Ascending aorta (tissue), 2 donors: ENCODE measurements around the gene CCDC12. TPM values are rescaled to one million over a fixed set of nuclear protein-coding genes. Genes with fewer than 3 reads are reported as not detected.

ENCODE experiments used
- DNase-seq, 2 donors: peaks; one replicate each; pipeline ENCODE4 v3.0.0-alpha.2; 2019; ENCODE audit warnings: low spot score in 2 of 2
- H3K27ac ChIP-seq, 2 donors: fragments of 200-600 bp; sonication (generic); one replicate each; pipeline ENCODE4 v1.5.1; 2016 to 2017; ENCODE audit warnings: mild to moderate bottlenecking in 1 of 2
- H3K27me3 ChIP-seq: fragments of 200-600 bp; sonication (generic); one replicate; pipeline ENCODE4 v1.5.1; 2017
- H3K36me3 ChIP-seq, 2 donors: fragments of 200-600 bp; sonication (generic); one replicate each; pipeline ENCODE4 v1.5.1; 2016
- H3K4me1 ChIP-seq, 2 donors: fragments of 200-600 bp; sonication (generic); one replicate each; pipeline ENCODE4 v1.5.1; 2016 to 2017; ENCODE audit warnings: mild to moderate bottlenecking in 1 of 2
- H3K4me3 ChIP-seq, 2 donors: fragments of 200-600 bp; sonication (generic); one replicate each; pipeline ENCODE4 v1.5.1; 2016 to 2017; ENCODE audit warnings: mild to moderate bottlenecking in 1 of 2
- H3K9me3 ChIP-seq, 2 donors: fragments of 200-600 bp; sonication (generic); one replicate each; pipeline ENCODE4 v1.5.1; 2016
- intact Hi-C: fragments of 100-400 bp; cut with DNase I; formaldehyde crosslinking; loops from one replicate; pipeline ENCODE4 v1.15.1; 2023
- total RNA-seq: library from RNA; depleted of rRNA; stranded (reverse); fragments of >200 nt; gene quantifications from one replicate; pipeline ENCODE4 v1.1.0, GENCODE V29; 2016
- TF ChIP-seq, protein P1 (sequence below), 3 experiments: fragments of 200-600 bp in 2 of 3; fragments of 450-650 bp in 1 of 3; sonication (generic) in 2 of 3; IDR thresholded peaks; one replicate each; pipeline ENCODE4 v1.5.1; 2016 to 2019; ENCODE audit warnings: antibody characterized with exemption in 3 of 3, mild to moderate bottlenecking in 1 of 3, moderate library complexity in 1 of 3

The CCDC12 gene
- total RNA-seq, 1 donor from 2014 or later: 34.3 TPM

DNA sequence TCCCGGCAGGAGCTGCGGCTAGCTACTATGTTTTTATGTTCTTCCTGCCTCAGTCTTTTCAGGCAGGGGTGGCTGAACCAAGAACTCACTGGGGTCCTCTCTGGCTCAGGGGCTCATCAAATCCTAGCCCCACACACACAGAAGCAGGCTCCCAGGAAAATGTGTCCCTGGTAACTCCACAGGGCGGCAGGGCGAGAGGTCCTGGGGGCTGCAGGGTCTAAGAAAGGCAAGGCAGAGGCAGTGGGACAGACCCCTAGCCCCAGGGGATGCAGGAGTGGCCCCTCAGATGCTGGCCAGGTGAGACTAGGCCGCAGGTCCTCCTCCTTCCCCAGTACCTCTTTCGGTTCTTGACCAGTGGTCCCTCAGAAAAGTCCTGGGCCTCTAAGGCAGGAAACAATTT lies 50.1 kb downstream of the CCDC12 start:
- no peaks in the 10 kb centered on the region for H3K9me3 ChIP-seq
- peaks cover 43 to 45% of the 10 kb centered on the region in 2 donors for H3K36me3 ChIP-seq
- H3K27ac ChIP-seq: peak overlapping the region; percentile 4 to 42
- TF ChIP-seq, protein P1, sequence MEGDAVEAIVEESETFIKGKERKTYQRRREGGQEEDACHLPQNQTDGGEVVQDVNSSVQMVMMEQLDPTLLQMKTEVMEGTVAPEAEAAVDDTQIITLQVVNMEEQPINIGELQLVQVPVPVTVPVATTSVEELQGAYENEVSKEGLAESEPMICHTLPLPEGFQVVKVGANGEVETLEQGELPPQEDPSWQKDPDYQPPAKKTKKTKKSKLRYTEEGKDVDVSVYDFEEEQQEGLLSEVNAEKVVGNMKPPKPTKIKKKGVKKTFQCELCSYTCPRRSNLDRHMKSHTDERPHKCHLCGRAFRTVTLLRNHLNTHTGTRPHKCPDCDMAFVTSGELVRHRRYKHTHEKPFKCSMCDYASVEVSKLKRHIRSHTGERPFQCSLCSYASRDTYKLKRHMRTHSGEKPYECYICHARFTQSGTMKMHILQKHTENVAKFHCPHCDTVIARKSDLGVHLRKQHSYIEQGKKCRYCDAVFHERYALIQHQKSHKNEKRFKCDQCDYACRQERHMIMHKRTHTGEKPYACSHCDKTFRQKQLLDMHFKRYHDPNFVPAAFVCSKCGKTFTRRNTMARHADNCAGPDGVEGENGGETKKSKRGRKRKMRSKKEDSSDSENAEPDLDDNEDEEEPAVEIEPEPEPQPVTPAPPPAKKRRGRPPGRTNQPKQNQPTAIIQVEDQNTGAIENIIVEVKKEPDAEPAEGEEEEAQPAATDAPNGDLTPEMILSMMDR (IDR thresholded peaks at IDR 0.05): no peak
- H3K4me3 ChIP-seq: no peak overlapping the region
- no peaks in the 10 kb centered on the region for H3K27me3 ChIP-seq
- peaks cover 21 to 61% of the 10 kb centered on the region in 2 donors for H3K4me1 ChIP-seq
- no peak for DNase-seq
- intact Hi-C loops: no loop called here

GRCh38 chr3:46926039-46926438 lies 50.5 kb downstream of the CCDC12 start:
- peaks cover 20 to 57% of the 10 kb centered on the region in 2 donors for H3K4me1 ChIP-seq
- no peak for DNase-seq
- no peaks in the 10 kb centered on the region for H3K9me3 ChIP-seq
- TF ChIP-seq, protein P1 (IDR thresholded peaks at IDR 0.05): no peak
- H3K4me3 ChIP-seq: no peak overlapping the region
- intact Hi-C loops: no loop called here
- no peaks in the 10 kb centered on the region for H3K27me3 ChIP-seq
- H3K27ac ChIP-seq: peak overlapping the region; percentile 4 to 42
- H3K36me3 ChIP-seq: peaks cover 47 to 49% of the 10 kb centered on the region in 2 donors

DNA sequence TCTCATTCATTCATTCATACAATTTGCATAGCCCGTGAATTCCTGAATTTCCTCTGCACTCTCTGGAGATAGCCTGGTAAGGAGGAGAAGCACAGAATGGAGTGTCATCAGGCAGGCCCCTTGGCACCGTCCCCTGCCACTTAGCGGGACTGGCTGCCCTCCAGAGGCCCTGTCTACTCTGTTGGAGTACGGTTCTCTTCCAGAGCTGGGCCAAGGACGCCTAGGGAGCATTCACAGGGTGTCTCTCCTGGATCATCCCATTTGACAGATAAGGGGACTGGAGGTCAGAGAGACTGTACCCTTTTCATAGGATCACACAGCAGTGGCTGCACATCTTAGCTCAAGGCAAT lies 51.0 kb downstream of the CCDC12 start:
- Histone ChIP-seq H3K4me1 (peaks cover 15 to 52% of the 10 kb centered on the region in 2 donors), H3K9me3 (no peaks in the 10 kb centered on the region), H3K27ac (peak overlapping the region in 1 of 2 donors; percentile 42), H3K4me3 (no peak overlapping the region), H3K36me3 (peaks cover 52 to 53% of the 10 kb centered on the region in 2 donors), H3K27me3 (no peaks in the 10 kb centered on the region)
- TF ChIP-seq, protein P1 (IDR thresholded peaks at IDR 0.05): no peak
- intact Hi-C loops: no loop called here
- no peak for DNase-seq

DNA sequence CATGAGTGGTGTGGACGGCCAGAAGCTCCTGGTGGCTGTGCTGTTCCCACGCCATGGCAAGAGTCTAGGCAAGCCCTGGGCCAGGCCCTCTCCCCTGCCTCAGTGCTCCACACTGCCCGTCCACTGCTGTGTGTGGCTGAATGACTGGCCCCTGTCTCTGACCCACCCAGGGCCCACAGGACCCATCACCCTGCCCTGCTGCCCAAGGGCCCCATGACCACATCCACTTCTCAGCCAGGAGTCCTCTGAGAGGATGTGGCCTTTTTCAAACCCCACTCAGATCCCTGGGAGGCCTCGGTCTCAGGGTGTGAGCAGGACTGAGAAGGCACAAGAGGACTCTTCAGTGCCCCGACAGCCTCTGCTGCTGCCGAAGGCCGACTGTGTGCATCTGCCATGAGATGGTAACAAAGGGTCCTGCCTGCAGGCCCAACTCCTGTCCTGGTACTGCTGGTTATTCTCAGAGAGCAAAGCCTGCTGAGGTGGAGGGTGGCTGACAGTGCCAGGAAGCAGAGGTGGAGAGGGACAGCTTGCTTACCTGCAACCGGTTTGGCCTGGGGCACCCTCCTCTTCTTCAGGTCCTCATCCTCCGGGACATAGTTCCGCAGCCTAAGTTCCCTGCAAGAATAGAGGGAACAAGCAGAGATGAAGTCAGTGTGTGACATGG lies 51.5 kb downstream of the CCDC12 start:
- no peaks in the 10 kb centered on the region for H3K9me3 ChIP-seq
- H3K27me3 ChIP-seq: no peaks in the 10 kb centered on the region
- no peak for DNase-seq
- no peak overlapping the region for H3K4me3 ChIP-seq
- intact Hi-C loops: no loop called here
- H3K27ac ChIP-seq: no peak overlapping the region
- peaks cover 57 to 59% of the 10 kb centered on the region in 2 donors for H3K36me3 ChIP-seq
- TF ChIP-seq, protein P1 (IDR thresholded peaks at IDR 0.05): no peak
- H3K4me1 ChIP-seq: peaks cover 10 to 47% of the 10 kb centered on the region in 2 donors

GRCh38 chr3:46923559-46924350 lies 52.8 kb downstream of the CCDC12 start:
- peaks cover 59 to 72% of the 10 kb centered on the region in 2 donors for H3K36me3 ChIP-seq
- H3K27me3 ChIP-seq: no peaks in the 10 kb centered on the region
- H3K4me3 ChIP-seq: no peak overlapping the region
- no peaks in the 10 kb centered on the region for H3K9me3 ChIP-seq
- intact Hi-C loops: loop anchor here (1.0 kb wide), 1 partner anchor 75 kb away; no protein-coding TSS in a partner anchor
- no peak overlapping the region for H3K27ac ChIP-seq
- DNase-seq: no peak
- H3K4me1 ChIP-seq: peaks cover 2 to 36% of the 10 kb centered on the region in 2 donors
- TF ChIP-seq, protein P1 (IDR thresholded peaks at IDR 0.05): peak; percentile 50 to 69 (median 54)
